Activated CD8-positive, alpha-beta memory T cell treated with anti-CD3 and anti-CD28 coated beads, Interleukin-2, amount 50 U/mL, for 48 hours (primary cell): ENCODE results near the gene CLSTN1.
"Not testable (repeated sequence)": the region's sequence is repeated elsewhere in the genome, so short reads cannot be mapped to it uniquely, and the experiment has no call there.

Experiments used
- DNase-seq: peaks from one replicate; pipeline ENCODE4 v3.0.0-alpha.2; 2020

Gene CLSTN1

DNA sequence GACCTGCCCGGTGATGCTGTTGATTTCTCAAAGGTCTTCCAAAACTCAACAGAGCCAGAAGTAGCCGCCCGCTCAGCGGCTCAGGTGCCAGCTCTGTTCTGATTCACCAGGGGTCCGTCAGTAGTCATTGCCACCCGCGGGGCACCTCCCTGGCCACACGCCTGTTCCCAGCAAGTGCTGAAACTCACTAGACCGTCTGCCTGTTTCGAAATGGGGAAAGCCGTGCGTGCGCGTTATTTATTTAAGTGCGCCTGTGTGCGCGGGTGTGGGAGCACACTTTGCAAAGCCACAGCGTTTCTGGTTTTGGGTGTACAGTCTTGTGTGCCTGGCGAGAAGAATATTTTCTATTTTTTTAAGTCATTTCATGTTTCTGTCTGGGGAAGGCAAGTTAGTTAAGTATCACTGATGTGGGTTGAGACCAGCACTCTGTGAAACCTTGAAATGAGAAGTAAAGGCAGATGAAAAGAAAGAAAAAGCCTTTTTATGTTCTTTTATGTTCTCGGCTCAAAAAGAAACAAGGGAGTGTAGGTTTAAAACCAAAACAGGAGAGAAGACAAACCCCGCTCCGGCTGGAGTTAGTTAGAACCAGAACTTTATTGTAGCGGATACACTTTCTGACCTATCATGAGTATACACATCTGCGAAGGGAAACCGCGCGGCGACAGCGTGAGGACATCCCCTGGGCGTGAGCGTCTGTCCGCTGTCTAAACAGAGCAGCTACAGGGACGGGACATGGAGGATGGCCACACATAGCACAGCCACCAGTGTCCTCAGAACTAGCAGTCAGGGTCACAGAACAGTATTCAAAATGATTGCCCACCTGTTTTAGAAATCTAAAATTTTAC lies 95.1 kb downstream of the CLSTN1 start:
- peak; percentile 84 for DNase-seq

DNA sequence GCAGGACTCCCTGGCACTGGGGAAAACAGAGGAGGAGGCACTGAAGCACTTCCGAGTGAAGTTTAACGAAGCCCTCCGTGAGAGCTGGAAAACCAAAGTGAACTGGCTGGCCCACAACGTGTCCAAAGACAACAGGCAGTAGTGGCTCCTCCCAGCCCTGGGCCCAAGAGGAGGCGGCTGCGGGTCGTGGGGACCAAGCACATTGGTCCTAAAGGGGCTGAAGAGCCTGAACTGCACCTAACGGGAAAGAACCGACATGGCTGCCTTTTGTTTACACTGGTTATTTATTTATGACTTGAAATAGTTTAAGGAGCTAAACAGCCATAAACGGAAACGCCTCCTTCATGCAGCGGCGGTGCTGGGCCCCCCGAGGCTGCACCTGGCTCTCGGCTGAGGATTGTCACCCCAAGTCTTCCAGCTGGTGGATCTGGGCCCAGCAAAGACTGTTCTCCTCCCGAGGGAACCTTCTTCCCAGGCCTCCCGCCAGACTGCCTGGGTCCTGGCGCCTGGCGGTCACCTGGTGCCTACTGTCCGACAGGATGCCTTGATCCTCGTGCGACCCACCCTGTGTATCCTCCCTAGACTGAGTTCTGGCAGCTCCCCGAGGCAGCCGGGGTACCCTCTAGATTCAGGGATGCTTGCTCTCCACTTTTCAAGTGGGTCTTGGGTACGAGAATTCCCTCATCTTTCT lies 96.7 kb downstream of the CLSTN1 start:
- DNase-seq: no peak

DNA sequence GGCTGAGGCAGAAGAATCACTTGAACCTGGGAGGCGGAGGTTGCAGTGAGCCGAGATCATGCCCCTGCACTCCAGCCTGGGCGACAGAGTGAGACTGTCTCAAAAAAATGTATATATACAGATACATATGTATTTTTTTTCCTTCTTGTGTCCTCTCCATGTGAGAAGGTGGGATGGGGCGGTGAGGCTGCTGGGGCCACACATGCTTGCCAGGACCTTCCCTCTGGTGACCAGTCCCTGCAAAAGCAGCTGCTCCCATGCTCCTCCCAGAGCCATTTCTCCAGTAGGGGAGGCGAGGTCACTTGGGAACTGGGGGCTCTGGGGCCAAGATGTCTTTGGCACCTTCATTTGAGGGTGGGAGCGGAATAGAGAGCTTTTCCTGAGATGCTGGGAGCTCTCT lies 97.4 kb downstream of the CLSTN1 start:
- DNase-seq: no peak

- DNase-seq: peak; percentile 84
These were observed 98.9 kb downstream of the CLSTN1 start for GRCh38 chr1:9724706-9725476.

DNA sequence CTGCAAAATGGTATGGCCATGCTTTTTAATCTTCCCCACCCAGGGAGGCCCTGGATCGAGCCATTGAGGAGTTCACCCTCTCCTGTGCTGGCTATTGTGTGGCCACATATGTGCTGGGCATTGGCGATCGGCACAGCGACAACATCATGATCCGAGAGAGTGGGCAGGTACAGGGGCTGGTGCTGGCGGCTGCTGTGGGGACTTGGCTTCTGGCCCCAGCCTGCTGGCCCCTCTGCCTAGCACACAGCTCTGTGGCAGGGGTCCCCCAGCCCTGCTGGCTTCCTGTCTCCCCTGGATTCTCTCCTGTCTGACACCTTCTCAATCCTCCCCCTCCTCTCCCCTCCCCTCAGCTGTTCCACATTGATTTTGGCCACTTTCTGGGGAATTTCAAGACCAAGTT lies 99.8 kb downstream of the CLSTN1 start:
- DNase-seq: no peak

DNA sequence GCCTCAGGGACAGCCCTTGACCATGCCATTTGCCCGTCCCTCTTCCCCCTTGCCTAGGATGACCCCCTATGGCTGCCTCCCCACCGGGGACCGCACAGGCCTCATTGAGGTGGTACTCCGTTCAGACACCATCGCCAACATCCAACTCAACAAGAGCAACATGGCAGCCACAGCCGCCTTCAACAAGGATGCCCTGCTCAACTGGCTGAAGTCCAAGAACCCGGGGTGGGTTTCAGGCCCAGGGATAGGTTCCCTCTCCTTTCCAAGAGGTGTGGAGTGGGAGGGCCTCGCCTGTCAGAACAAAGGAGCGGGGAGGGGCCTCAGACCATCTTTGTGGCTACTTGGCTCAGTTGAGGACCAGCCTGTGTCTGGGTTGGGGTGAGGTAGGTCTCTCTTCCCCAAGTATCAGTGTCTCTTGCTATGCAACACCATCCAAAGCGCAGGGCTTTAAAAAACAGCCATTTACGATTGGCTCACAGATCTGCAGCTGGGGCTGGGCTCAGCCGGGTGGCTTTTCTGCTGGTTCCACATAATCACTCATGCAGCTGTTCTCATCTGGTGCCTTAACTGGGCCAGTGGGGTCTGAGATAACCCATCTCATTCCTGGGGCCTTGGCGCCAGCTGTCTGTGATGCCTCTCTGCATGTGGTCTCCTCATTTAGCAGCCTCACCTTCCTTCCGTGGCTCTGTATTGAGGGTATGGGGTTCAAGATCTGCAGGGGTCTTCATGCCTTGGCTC lies 100.5 kb downstream of the CLSTN1 start:
- DNase-seq: no peak

GRCh38 chr1:9722378-9722749 lies 101.4 kb downstream of the CLSTN1 start:
- DNase-seq: no peak

DNA sequence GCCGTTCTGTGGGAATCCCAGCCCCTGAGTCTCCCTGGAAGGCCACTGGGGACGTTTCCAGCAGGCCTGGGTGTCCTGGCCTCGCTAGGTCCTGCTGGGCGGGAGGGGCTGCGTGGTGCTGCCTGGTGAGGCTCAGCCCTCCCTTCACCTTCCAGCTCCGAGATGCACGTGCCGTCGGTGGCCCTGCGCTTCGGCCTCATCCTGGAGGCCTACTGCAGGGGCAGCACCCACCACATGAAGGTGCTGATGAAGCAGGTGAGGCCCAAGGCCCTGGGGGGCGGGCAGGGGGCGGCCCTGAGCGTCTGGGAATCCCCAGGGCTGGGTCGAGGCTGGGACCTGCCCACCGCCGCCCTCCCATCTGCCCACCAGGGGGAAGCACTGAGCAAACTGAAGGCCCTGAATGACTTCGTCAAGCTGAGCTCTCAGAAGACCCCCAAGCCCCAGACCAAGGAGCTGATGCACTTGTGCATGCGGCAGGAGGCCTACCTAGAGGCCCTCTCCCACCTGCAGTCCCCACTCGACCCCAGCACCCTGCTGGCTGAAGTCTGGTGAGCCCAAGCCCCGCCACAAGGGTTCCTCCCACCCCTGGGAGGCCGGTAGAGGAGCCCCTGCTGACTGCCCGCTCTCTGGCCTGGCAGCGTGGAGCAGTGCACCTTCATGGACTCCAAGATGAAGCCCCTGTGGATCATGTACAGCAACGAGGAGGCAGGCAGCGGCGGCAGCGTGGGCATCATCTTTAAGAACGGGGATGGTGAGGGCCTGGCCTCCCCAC lies 102.0 kb downstream of the CLSTN1 start:
- peak; percentile 92 for DNase-seq

DNA sequence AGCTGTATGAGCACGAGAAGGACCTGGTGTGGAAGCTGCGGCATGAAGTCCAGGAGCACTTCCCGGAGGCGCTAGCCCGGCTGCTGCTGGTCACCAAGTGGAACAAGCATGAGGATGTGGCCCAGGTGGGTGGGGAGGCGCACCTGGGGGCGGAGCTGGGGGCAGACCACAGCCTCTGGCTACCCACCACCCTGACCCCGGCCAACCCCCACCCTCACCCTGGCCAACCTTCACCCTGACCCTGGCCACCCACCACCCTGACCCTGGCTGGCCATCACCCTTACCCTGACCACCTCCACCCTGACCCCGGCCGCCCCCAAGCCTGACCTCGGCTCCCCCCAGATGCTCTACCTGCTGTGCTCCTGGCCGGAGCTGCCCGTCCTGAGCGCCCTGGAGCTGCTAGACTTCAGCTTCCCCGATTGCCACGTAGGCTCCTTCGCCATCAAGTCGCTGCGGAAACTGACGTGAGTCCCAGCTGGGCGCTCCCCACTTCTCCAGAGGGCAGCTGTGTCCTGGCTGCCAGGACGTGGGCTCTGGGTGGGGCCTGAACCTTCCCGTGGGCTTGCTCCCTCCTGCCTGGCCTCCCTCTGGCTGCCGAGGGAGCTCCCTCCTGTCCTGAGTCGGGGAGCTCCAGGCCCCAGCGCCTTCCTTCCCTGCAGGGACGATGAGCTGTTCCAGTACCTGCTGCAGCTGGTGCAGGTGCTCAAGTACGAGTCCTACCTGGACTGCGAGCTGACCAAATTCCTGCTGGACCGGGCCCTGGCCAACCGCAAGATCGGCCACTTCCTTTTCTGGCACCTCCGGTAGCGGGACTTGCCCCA lies 102.8 kb downstream of the CLSTN1 start:
- DNase-seq: peak; percentile 58

DNA sequence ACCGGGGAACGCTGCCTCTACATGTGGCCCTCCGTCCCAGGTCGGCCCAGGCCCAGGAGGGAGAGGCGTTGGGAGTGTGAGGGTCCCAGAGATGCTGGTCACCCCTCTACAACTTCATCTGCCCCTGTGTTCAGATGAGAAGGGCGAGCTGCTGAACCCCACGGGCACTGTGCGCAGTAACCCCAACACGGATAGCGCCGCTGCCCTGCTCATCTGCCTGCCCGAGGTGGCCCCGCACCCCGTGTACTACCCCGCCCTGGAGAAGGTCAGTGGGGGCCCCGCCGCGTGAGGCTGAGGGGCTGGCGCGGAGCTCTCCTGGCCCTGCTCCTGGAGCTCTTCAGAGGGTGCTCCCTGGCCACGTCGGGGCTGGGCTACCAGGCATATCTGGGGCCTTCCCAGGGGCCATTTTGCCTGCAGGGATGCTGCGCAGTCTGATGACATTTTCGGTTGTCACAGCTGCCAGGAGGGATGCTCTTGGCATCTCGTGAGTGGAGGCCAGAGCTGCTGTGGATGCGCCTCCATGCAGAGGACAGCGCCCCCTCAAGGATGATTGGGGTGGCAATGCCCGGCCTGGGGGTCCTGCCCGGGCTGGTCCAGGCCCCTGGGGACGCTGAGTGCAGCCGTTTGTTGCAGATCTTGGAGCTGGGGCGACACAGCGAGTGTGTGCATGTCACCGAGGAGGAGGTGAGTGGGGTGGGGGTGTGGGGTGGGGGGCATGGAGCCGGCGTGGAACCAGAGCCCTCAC lies 103.6 kb downstream of the CLSTN1 start:
- DNase-seq: peak; percentile 64

GRCh38 chr1:9718006-9718680 lies 105.6 kb downstream of the CLSTN1 start:
- no peak for DNase-seq

DNA sequence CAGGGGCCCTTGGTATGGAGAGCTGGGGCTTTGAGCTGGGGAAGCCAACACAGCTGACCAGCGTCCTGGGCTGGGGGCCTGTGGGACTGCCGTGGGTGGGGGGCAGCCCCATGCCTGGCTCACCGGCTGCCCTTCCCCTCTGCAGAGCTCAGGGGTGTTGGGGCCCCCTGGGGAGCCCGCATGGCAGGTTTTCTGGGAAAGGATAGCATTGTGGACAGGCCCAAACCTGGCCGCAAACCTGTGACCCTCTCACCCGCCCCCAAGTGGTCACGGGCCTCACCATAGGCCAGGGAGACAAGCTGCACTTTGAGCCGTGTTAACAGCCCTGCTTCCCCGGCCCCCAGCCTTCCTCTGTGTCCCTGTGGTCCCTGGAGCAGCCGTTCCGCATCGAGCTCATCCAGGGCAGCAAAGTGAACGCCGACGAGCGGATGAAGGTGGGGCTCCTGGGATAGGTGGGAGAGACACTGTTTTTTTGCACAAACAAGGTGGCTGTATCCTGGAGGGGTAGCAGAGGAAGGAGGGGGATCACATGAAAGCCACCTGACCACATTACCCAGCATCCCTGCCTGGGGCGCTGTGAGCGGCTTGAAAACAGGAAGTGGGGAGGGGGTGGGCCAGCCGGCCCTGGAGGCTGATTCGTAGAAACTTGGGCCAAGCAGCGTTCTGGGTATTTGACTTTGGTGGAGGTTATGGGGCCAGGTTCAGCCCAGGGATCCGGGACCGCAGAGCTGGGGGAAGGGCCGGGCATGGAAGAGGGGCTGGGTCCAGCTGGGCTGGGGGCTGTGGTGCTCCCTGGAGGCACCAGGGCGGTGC lies 106.4 kb downstream of the CLSTN1 start:
- DNase-seq: peak; percentile 87

DNA sequence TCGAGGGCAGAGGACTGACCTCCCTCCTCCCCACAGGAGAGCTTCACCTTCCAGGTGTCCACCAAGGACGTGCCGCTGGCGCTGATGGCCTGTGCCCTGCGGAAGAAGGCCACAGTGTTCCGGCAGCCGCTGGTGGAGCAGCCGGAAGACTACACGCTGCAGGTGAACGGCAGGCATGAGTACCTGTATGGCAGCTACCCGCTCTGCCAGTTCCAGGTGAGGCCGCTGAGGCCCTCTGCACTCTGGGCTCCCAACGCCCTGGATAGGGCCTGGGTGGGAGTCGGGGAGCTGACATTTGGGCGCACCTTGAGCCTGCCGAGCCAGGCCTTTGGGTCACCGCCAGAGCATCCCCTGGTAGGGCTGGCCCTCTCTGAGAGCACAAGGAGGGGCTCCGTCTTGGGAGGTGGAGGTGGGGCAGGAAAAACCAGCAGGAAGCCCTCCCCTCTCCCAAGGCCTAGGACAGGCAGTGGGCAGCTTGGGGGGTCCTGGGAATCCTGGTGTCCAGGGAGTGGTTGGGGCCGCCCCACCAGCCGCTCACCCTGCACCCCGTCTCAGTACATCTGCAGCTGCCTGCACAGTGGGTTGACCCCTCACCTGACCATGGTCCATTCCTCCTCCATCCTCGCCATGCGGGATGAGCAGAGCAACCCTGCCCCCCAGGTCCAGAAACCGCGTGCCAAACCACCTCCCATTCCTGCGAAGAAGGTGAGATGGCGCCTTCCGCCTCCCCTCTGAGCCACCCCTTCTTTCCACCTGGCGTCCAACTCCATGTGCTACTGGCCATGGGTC lies 107.2 kb downstream of the CLSTN1 start:
- peak; percentile 77 for DNase-seq

GRCh38 chr1:9715536-9716226 lies 108.1 kb downstream of the CLSTN1 start:
- peak; percentile 77 for DNase-seq

DNA sequence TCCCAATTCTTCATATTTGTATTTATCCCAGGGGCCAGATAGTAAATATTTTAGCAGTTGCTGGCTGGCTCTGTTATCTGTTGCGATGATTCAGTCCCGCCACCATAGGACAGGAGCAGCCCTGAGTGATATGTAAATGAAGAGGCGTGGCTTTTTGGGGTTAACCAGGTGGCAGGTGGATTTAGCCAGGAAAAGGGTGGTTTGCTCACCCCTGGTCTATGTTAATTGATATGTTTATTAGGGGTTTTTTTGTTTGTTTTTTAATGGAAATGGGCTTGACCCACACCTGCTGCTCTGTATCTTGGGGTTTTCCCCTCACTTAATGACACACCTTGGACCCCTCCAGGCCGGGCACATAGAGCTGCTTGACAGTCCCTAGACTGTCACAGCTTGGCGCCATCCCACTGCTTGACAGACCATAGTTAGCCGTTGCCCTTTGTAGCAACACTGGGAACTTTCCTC lies 109.5 kb downstream of the CLSTN1 start:
- peak; percentile 60 for DNase-seq

DNA sequence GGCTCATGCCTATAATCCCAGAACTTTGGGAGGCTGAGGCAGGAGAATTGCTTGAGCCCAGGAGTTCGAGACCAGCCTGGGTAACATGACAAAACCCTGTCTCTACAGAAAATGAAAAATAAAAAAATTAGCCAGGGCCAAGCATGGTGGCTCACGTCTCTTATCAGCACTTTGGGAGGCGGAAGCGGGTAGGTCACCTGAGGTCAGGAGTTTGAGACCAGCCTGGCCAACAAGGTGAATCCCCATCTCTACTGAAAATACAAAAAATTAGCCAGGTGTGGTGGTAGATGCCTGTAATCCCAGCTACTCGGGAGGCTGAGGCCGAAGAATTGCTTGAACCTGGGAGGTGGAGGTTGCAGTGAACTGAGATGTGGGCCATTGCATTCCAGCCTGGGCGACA lies 111.0 kb downstream of the CLSTN1 start:
- DNase-seq: not testable (repeated sequence)

DNA sequence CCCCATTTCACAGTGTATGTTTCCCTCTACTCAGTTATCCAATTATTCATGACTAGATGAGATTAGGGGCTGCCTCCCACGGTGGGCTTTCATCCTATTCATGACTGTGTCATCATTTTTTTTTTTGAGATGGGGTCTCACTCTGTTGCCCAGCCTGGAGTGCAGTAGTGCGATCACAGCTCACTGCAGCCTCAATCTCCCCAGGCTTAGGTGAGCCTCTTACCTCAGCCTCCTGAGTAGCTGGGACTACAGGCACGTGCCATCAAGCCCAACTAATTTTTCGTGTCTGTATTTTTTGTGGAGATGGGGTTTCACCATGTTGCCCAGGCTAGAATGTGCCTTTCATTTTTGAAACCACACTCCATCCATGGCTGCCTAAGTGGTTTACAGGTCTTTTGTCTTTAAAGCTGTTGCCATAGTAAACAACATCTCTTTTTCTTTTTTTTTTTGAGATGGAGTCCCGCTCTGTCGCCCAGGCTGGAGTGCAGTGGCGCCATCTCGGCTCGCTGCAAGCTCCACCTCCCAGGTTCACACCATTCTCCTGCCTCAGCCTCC lies 112.2 kb downstream of the CLSTN1 start:
- DNase-seq: no peak
